GM19468 (cell line): Measurements from ENCODE around the gene SPDYE2.
"Not testable (repeated sequence)": the region's sequence is repeated elsewhere in the genome, so short reads cannot be mapped to it uniquely, and the experiment has no call there.

Source experiments
- ATAC-seq: cut with Tn5 transposase; IDR thresholded peaks from one replicate; pipeline ENCODE4 v1.9.1; 2021; ENCODE audit warnings: mild to moderate bottlenecking, moderate library complexity, moderate number of reproducible peaks; ENCODE audit not compliant: unreplicated experiment; ENCODE audit errors: extremely low read depth

Gene SPDYE2

GRCh38 chr7:102550808-102551422 is at the start of gene SPDYE2:
SPDYE2 (plus strand) TSS chr7:102551226; CDS start chr7:102553256, 2,030 bp downstream.
- not testable (repeated sequence) for ATAC-seq

GRCh38 chr7:102503141-102503540 is 47.9 kb upstream of the SPDYE2 start:
- not testable (repeated sequence) for ATAC-seq

- ATAC-seq: not testable (repeated sequence)
Observed at GRCh38 chr7:102505298-102506185, 45.5 kb upstream of the SPDYE2 start.

GRCh38 chr7:102507410-102508088 is 43.5 kb upstream of the SPDYE2 start:
- not testable (repeated sequence) for ATAC-seq

GRCh38 chr7:102510575-102510974 is 40.5 kb upstream of the SPDYE2 start:
- ATAC-seq: not testable (repeated sequence)

GRCh38 chr7:102511860-102512522 is 39.0 kb upstream of the SPDYE2 start:
- peak; percentile 15 for ATAC-seq

- ATAC-seq: not testable (repeated sequence)
Observed at GRCh38 chr7:102512642-102513221, 38.3 kb upstream of the SPDYE2 start.

GRCh38 chr7:102514881-102515721 is 35.9 kb upstream of the SPDYE2 start:
- peak; percentile 64 for ATAC-seq

- not testable (repeated sequence) for ATAC-seq
Observed at GRCh38 chr7:102515889-102516288, 35.1 kb upstream of the SPDYE2 start.

- ATAC-seq: not testable (repeated sequence)
Observed at GRCh38 chr7:102516951-102517350, 34.1 kb upstream of the SPDYE2 start.

- ATAC-seq: peak; percentile 48
Observed at GRCh38 chr7:102517550-102518147, 33.4 kb upstream of the SPDYE2 start, which contains the start of gene RASA4B. RASA4B (minus strand) TSS chr7:102517777; CDS start chr7:102517710, 67 bp downstream.

- not testable (repeated sequence) for ATAC-seq
Observed at GRCh38 chr7:102520797-102521196, 30.2 kb upstream of the SPDYE2 start.

GRCh38 chr7:102524803-102525202 is 26.2 kb upstream of the SPDYE2 start:
- ATAC-seq: not testable (repeated sequence)

- ATAC-seq: not testable (repeated sequence)
Observed at GRCh38 chr7:102527182-102527581, 23.8 kb upstream of the SPDYE2 start.

GRCh38 chr7:102527822-102528793 is 22.9 kb upstream of the SPDYE2 start:
- not testable (repeated sequence) for ATAC-seq

- ATAC-seq: not testable (repeated sequence)
Observed at GRCh38 chr7:102531583-102531982, 19.4 kb upstream of the SPDYE2 start.

- ATAC-seq: not testable (repeated sequence)
Observed at GRCh38 chr7:102532127-102532526, 18.9 kb upstream of the SPDYE2 start.
